Esophagus squamous epithelium (tissue), 4 donors: ENCODE measurements around the gene RGS13.

ENCODE experiments used
- POLR2A ChIP-seq, 4 donors: fragments of 450-650 bp; IDR thresholded peaks; one replicate each; pipeline ENCODE4 v1.6.1; 2017; ENCODE audit warnings: antibody characterized with exemption in 4 of 4, mild to moderate bottlenecking in 4 of 4, moderate library complexity in 3 of 4
- TF ChIP-seq, protein P1 (sequence below), 6 experiments: fragments of 450-650 bp in 4 of 6; fragments of 200-600 bp in 2 of 6; sonication (generic) in 2 of 6; IDR thresholded peaks; one replicate each; pipeline ENCODE4 v1.5.1; 2016 to 2019; ENCODE audit warnings: antibody characterized with exemption in 6 of 6, mild to moderate bottlenecking in 4 of 6, moderate library complexity in 4 of 6

DNA sequence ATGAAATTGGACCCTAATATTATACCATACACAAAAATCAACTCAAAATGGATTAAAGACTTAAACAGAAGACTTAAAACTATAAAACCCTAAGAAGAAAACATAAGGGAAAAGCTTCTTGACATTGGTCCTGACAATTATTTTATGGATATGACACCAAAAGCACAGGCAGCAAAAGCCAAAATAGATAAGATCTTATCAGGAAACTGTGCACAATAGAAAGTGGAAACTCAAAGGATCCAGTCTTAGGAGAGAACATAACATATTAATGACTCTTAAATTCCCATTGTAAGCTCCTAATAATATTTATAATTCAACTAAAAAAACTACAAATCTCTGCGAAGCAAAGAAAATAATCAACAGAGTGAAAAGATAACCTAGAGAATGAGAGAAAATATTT, 39.8 kb downstream of the RGS13 start:
- TF ChIP-seq, protein P1, sequence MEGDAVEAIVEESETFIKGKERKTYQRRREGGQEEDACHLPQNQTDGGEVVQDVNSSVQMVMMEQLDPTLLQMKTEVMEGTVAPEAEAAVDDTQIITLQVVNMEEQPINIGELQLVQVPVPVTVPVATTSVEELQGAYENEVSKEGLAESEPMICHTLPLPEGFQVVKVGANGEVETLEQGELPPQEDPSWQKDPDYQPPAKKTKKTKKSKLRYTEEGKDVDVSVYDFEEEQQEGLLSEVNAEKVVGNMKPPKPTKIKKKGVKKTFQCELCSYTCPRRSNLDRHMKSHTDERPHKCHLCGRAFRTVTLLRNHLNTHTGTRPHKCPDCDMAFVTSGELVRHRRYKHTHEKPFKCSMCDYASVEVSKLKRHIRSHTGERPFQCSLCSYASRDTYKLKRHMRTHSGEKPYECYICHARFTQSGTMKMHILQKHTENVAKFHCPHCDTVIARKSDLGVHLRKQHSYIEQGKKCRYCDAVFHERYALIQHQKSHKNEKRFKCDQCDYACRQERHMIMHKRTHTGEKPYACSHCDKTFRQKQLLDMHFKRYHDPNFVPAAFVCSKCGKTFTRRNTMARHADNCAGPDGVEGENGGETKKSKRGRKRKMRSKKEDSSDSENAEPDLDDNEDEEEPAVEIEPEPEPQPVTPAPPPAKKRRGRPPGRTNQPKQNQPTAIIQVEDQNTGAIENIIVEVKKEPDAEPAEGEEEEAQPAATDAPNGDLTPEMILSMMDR (IDR thresholded peaks at IDR 0.05), result no peak
- no peak for TF ChIP-seq POLR2A (IDR thresholded peaks at IDR 0.05)
